ENCODE results near the gene LAMA2. TPM values are rescaled to one million over a fixed set of nuclear protein-coding genes. Genes with fewer than 3 reads are reported as not detected.

The LAMA2 gene
- total RNA-seq, 2 donors from 2014 or later = 2.2 to 3.4 TPM

DNA sequence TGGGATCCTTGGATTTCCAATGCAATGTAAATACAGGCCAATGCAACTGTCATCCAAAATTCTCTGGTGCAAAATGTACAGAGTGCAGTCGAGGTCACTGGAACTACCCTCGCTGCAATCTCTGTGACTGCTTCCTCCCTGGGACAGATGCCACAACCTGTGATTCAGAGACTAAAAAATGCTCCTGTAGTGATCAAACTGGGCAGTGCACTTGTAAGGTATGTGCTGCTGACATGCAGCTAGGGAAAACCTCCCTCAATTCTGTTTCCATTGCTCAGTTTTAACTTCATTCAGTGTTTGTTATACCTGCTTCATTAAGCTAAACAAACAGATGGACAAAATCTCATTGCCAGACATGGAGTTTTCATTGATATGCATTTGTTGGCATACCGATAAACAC, 429.9 kb downstream of the LAMA2 start:
- H3K36me3 Mint-ChIP-seq (ENCODE audit: low read depth) = peaks cover 6% of the 10 kb centered on the region
- H3K4me3 Mint-ChIP-seq = no peak overlapping the region
- no peak for ATAC-seq
- peaks cover 4% of the 10 kb centered on the region for H3K4me1 Mint-ChIP-seq
- no peaks in the 10 kb centered on the region for H3K27me3 Mint-ChIP-seq
- no peak overlapping the region for H3K27ac Mint-ChIP-seq
- no peaks in the 10 kb centered on the region for H3K9me3 ChIP-seq (ENCODE audit: control insufficient read depth, low read length, poor library complexity, severe bottlenecking)
- no peak for DNase-seq

DNA sequence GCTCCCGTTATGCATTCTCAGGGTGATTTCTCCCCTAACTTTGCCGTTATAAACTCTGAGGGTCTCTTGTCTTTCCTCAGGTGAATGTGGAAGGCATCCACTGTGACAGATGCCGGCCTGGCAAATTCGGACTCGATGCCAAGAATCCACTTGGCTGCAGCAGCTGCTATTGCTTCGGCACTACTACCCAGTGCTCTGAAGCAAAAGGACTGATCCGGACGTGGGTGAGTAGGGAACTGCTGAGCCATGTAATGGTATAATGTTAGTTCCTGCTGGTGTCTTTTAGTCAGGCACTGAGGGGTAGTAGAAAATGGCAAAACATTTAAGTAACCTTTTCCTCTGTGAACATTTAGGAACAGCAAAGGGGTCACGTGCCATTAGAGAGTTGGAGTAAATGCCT, 431.6 kb downstream of the LAMA2 start:
- no peak overlapping the region for H3K4me3 Mint-ChIP-seq
- no peak overlapping the region for H3K27ac Mint-ChIP-seq
- H3K36me3 Mint-ChIP-seq (ENCODE audit: low read depth) = peaks cover 8% of the 10 kb centered on the region
- H3K4me1 Mint-ChIP-seq = peaks cover 7% of the 10 kb centered on the region
- DNase-seq (no peak), ATAC-seq (no peak)
- no peaks in the 10 kb centered on the region for H3K9me3 ChIP-seq (ENCODE audit: control insufficient read depth, low read length, poor library complexity, severe bottlenecking)
- H3K27me3 Mint-ChIP-seq = no peaks in the 10 kb centered on the region

GRCh38 chr6:129317931-129318820, 435.2 kb downstream of the LAMA2 start:
- DNase-seq = no peak
- ATAC-seq = no peak
- Mint-ChIP-seq H3K27ac (no peak overlapping the region), H3K4me1 (peaks cover 5% of the 10 kb centered on the region), H3K27me3 (no peaks in the 10 kb centered on the region), H3K36me3 (ENCODE audit: low read depth) (peaks cover 8% of the 10 kb centered on the region), H3K4me3 (no peak overlapping the region)
- H3K9me3 ChIP-seq (ENCODE audit: control insufficient read depth, low read length, poor library complexity, severe bottlenecking) = no peaks in the 10 kb centered on the region

DNA sequence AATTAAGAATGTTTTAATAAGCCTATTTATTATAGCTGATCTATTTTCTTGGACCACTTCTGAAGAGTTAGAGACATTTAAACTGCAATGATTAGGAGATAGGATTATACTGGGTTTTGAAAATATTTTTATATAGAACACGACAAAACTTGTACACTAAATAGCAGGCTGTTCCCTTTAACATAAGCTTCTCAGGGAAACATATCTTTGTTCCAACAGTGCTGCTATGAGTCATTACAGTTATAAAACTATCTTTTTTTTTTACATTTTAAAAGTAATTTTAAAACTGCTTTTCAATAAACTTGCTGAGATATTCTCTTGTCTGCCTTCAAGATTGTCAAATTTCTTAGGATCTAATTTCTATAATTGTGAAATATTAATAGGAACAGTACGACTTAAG, 438.0 kb downstream of the LAMA2 start:
- H3K4me3 Mint-ChIP-seq = no peak overlapping the region

GRCh38 chr6:129321303-129321702, 438.4 kb downstream of the LAMA2 start:
- Mint-ChIP-seq H3K4me1 (peaks cover 3% of the 10 kb centered on the region), H3K36me3 (ENCODE audit: low read depth) (peaks cover 5% of the 10 kb centered on the region), H3K27ac (no peak overlapping the region), H3K4me3 (no peak overlapping the region), H3K27me3 (no peaks in the 10 kb centered on the region)
- ATAC-seq (no peak), DNase-seq (no peak)
- H3K9me3 ChIP-seq (ENCODE audit: control insufficient read depth, low read length, poor library complexity, severe bottlenecking) = no peaks in the 10 kb centered on the region

More for the DNA sequence above, 438.0 kb downstream of the LAMA2 start:
- no peaks in the 10 kb centered on the region for H3K27me3 Mint-ChIP-seq
- H3K36me3 Mint-ChIP-seq (ENCODE audit: low read depth) = peaks cover 7% of the 10 kb centered on the region
- H3K9me3 ChIP-seq (ENCODE audit: control insufficient read depth, low read length, poor library complexity, severe bottlenecking) = no peaks in the 10 kb centered on the region
- H3K27ac Mint-ChIP-seq = no peak overlapping the region
- no peak for DNase-seq
- H3K4me1 Mint-ChIP-seq = peaks cover 3% of the 10 kb centered on the region
- ATAC-seq = no peak

DNA sequence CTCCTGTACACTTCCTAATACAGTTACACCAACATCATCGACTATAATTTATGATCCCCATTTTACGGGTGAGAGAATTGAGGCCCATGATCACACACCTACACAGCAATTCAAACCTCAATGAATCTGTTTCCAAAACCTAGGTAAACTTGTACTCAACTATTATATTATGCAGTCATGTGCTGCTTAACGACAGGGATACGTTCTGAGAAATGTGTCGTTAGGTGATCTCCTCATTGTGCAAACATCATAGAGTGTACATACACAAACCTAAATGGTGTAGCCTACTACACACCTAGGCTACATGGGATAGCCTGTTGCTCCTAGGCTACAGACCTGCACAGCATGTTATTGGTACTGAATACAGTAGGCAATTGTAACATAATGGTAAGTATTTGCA, 441.4 kb downstream of the LAMA2 start:
- Mint-ChIP-seq H3K36me3 (ENCODE audit: low read depth) (peaks cover 9% of the 10 kb centered on the region), H3K4me3 (no peak overlapping the region), H3K4me1 (peaks cover 3% of the 10 kb centered on the region), H3K27ac (no peak overlapping the region), H3K27me3 (no peaks in the 10 kb centered on the region)
- ATAC-seq (no peak), DNase-seq (no peak)
- no peaks in the 10 kb centered on the region for H3K9me3 ChIP-seq (ENCODE audit: control insufficient read depth, low read length, poor library complexity, severe bottlenecking)

DNA sequence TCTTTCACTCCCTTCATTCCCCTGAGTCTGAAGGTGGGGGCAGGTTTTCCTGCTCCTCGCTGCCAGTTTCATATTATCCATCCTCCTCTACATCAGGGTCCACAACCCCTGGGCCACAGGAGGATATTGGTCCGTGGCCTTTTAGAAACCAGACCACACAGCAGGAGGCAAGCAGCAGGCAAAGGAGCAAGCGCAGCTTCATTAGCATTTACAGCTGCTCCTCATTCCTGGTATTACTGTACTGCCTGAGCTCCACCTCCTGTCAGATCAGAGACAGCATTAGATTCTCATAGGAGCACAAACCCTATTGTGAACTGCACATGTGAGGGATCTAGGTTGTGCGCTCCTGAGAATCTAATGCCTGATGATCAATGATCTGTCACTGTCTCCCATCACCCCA, 446.7 kb downstream of the LAMA2 start:
- peaks cover 6% of the 10 kb centered on the region for H3K4me1 Mint-ChIP-seq

DNA sequence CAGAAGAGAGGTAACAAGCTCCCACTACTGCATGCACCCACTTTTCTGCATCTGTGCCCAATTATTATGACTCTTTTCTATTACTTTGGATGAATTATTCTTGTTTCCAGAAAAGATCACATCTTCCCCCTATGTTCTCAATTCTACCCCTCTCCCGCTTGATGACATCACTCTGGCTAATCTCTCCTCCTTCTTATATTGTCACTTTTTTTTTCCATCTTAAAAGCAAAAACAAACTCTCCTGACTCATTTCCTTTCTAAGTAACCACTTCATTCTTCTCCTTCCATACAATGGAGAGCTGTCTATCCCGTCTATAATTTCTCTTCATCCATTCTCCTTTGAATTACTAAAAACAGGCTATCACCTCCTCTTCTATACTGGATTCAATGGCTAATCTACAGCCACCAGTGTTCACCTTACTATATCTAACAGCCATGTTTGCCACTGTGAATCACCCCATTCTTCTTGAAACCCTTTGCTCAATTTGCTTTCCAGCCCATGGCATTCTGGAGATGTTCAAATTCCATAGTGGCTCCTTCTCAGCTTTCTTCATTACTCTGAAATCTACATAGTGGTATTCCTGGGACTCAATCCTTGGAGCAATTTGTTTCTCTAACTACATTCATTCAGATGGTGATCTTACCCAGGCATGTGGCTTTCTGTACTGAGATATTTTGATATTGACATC, 448.7 kb downstream of the LAMA2 start:
- ATAC-seq (no peak), DNase-seq (no peak)
- Mint-ChIP-seq H3K27ac (no peak overlapping the region), H3K36me3 (ENCODE audit: low read depth) (peaks cover 6% of the 10 kb centered on the region), H3K4me3 (no peak overlapping the region), H3K27me3 (peaks cover 4% of the 10 kb centered on the region), H3K4me1 (peaks cover 6% of the 10 kb centered on the region)
- no peaks in the 10 kb centered on the region for H3K9me3 ChIP-seq (ENCODE audit: control insufficient read depth, low read length, poor library complexity, severe bottlenecking)

More for the DNA sequence above, 446.7 kb downstream of the LAMA2 start:
- no peaks in the 10 kb centered on the region for H3K9me3 ChIP-seq (ENCODE audit: control insufficient read depth, low read length, poor library complexity, severe bottlenecking)
- DNase-seq = no peak
- no peak overlapping the region for H3K27ac Mint-ChIP-seq
- peaks cover 6% of the 10 kb centered on the region for H3K36me3 Mint-ChIP-seq (ENCODE audit: low read depth)
- H3K4me3 Mint-ChIP-seq = no peak overlapping the region
- no peak for ATAC-seq
- H3K27me3 Mint-ChIP-seq = peaks cover 4% of the 10 kb centered on the region

DNA sequence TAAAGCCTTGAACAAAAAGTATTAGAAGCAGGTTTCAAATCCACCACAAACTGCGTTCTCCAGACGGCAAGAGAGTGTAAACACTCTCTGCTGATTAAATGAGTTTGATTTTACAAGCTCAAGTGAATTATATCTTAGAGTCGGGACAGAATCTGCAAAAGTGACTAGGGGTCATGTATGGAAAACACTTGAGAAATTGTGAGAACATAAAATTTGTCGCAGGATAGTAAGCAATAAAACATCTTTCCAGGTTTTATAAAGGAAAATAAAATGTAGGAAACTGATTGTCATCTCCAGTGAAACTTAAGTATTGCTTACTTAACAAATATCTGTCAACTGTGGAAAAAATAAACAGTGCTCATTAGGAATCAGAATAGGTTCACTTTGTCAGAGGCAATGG, 452.9 kb downstream of the LAMA2 start:
- no peaks in the 10 kb centered on the region for H3K4me1 Mint-ChIP-seq
- DNase-seq (no peak), ATAC-seq (no peak)
- no peaks in the 10 kb centered on the region for H3K36me3 Mint-ChIP-seq (ENCODE audit: low read depth)
- no peaks in the 10 kb centered on the region for H3K27me3 Mint-ChIP-seq
- H3K27ac Mint-ChIP-seq = no peak overlapping the region
- H3K9me3 ChIP-seq (ENCODE audit: control insufficient read depth, low read length, poor library complexity, severe bottlenecking) = no peaks in the 10 kb centered on the region
- no peak overlapping the region for H3K4me3 Mint-ChIP-seq

DNA sequence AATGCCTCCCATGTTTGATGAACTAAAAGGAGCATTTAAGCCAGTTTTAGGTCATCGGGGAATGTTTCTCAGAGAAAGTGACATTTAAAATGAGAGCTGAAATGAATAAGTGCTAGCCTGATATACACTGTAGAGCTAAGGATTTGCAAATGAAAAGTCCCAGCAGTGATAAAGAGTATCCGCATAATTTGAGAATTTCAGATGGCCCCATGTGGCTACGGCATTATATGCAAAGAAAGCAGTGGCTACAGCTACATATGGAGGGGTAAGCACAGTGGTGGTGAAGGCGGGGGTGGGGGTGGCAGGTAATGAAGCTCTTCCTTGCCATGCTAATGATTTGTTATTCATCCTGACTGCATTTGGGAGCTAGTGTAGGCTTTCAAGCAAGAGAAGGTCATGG, 455.7 kb downstream of the LAMA2 start:
- no peaks in the 10 kb centered on the region for H3K4me1 Mint-ChIP-seq
- ATAC-seq (no peak), DNase-seq (no peak)
- H3K27me3 Mint-ChIP-seq = no peaks in the 10 kb centered on the region
- H3K4me3 Mint-ChIP-seq = no peak overlapping the region
- H3K9me3 ChIP-seq (ENCODE audit: control insufficient read depth, low read length, poor library complexity, severe bottlenecking) = no peaks in the 10 kb centered on the region
- H3K36me3 Mint-ChIP-seq (ENCODE audit: low read depth) = no peaks in the 10 kb centered on the region
- no peak overlapping the region for H3K27ac Mint-ChIP-seq

DNA sequence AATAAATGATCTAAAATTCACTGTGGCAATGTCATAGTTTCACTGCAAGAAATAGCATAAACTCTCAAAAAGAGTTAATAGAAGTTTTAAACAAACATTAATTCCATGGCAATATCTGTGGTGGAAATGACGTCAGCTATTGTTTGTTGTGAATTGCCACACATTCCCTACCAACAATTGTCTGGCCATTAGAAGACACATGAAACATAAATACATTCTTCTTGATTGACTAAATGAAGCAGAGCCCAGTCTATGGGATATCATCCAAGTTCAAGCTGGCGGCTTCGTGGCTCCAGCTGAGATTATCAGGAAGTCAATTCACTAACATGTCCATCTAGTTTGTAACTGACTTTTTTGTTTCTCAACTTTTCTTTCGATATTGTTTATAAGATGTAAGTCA, 458.0 kb downstream of the LAMA2 start:
- Mint-ChIP-seq H3K27me3 (no peaks in the 10 kb centered on the region), H3K36me3 (ENCODE audit: low read depth) (peaks cover 4% of the 10 kb centered on the region), H3K4me1 (no peaks in the 10 kb centered on the region), H3K27ac (no peak overlapping the region), H3K4me3 (no peak overlapping the region)
- no peak for DNase-seq
- ATAC-seq = no peak
- H3K9me3 ChIP-seq (ENCODE audit: control insufficient read depth, low read length, poor library complexity, severe bottlenecking) = no peaks in the 10 kb centered on the region

GRCh38 chr6:129342243-129342642, 459.3 kb downstream of the LAMA2 start:
- no peaks in the 10 kb centered on the region for H3K27me3 Mint-ChIP-seq
- no peaks in the 10 kb centered on the region for H3K9me3 ChIP-seq (ENCODE audit: control insufficient read depth, low read length, poor library complexity, severe bottlenecking)
- H3K4me3 Mint-ChIP-seq = no peak overlapping the region
- DNase-seq (no peak), ATAC-seq (no peak)
- H3K36me3 Mint-ChIP-seq (ENCODE audit: low read depth) = peaks cover 4% of the 10 kb centered on the region
- H3K4me1 Mint-ChIP-seq = no peaks in the 10 kb centered on the region
- no peak overlapping the region for H3K27ac Mint-ChIP-seq

GRCh38 chr6:129342796-129343195, 459.9 kb downstream of the LAMA2 start:
- ATAC-seq (no peak), DNase-seq (no peak)
- Mint-ChIP-seq H3K4me3 (no peak overlapping the region), H3K27me3 (no peaks in the 10 kb centered on the region), H3K27ac (no peak overlapping the region), H3K4me1 (no peaks in the 10 kb centered on the region), H3K36me3 (ENCODE audit: low read depth) (peaks cover 4% of the 10 kb centered on the region)
- H3K9me3 ChIP-seq (ENCODE audit: control insufficient read depth, low read length, poor library complexity, severe bottlenecking) = no peaks in the 10 kb centered on the region

Data from T-helper 17 cell (primary cell).